Measurements from ENCODE around the gene ATP8B1. TPM values are rescaled to one million over a fixed set of nuclear protein-coding genes. Genes with fewer than 3 reads are reported as not detected.

Gene ATP8B1
- total and polyA plus RNA-seq, 3 donors from 2014 or later, result 1.6 to 3.0 (median 1.7) TPM

GRCh38 chr18:57619876-57620275, 183.2 kb downstream of the ATP8B1 start:
- H3K9me3 ChIP-seq, result no peaks in the 10 kb centered on the region
- no peak for DNase-seq
- intact Hi-C loops (cut with DNase I; ENCODE audit: low total_unique reads), result no loop called here
- peaks cover 7% of the 10 kb centered on the region for H3K4me1 ChIP-seq
- TF ChIP-seq CTCF (IDR thresholded peaks at IDR 0.05), result no peak
- TF ChIP-seq POLR2A (IDR thresholded peaks at IDR 0.05), result no peak
- no peak overlapping the region for H3K4me3 ChIP-seq
- 85 to 100% methylated on average over 1 to 3 of the region's 3 CpGs for WGBS, 2 donors
- no peaks in the 10 kb centered on the region for H3K27me3 ChIP-seq
- H3K27ac ChIP-seq, result no peak overlapping the region
- no peaks in the 10 kb centered on the region for H3K36me3 ChIP-seq (ENCODE audit: low read depth, missing control alignments)

- 79 to 82% methylated on average over 3 of the region's 3 CpGs for WGBS, 2 donors
- intact Hi-C loops (cut with DNase I; ENCODE audit: low total_unique reads), result no loop called here
- Histone ChIP-seq H3K27ac (no peak overlapping the region), H3K4me1 (peaks cover 7% of the 10 kb centered on the region), H3K4me3 (no peak overlapping the region), H3K9me3 (no peaks in the 10 kb centered on the region), H3K36me3 (ENCODE audit: low read depth, missing control alignments) (no peaks in the 10 kb centered on the region), H3K27me3 (no peaks in the 10 kb centered on the region)
- DNase-seq, result no peak
- TF ChIP-seq POLR2A (IDR thresholded peaks at IDR 0.05) (no peak), CTCF (IDR thresholded peaks at IDR 0.05) (no peak)
These were observed 184.2 kb downstream of the ATP8B1 start for GRCh38 chr18:57618910-57619309.

- Histone ChIP-seq H3K27ac (no peak overlapping the region), H3K36me3 (ENCODE audit: low read depth, missing control alignments) (no peaks in the 10 kb centered on the region), H3K4me3 (no peak overlapping the region), H3K27me3 (no peaks in the 10 kb centered on the region), H3K4me1 (no peaks in the 10 kb centered on the region), H3K9me3 (no peaks in the 10 kb centered on the region)
- TF ChIP-seq POLR2A (IDR thresholded peaks at IDR 0.05) (no peak), CTCF (IDR thresholded peaks at IDR 0.05) (no peak)
- no peak for DNase-seq
- WGBS, 2 donors, result 70 to 80% methylated on average over 1 of the region's 1 CpG
- intact Hi-C loops (cut with DNase I; ENCODE audit: low total_unique reads), result no loop called here
These were observed 199.2 kb downstream of the ATP8B1 start for GRCh38 chr18:57603871-57604270.

Small RNA genes within 50 kb of the gene (small RNA-seq; reads per million reads assigned to genes)
- gene RNU6-742P, result 0 reads per million in 2 donors

Other genes with a start within 250 kb of the ATP8B1 start
- gene FECH, start 216.6 kb downstream of the ATP8B1 start, total RNA-seq, result 10 to 100 TPM; 27.4 to 37.0 TPM
- gene FECH, start 216.6 kb downstream of the ATP8B1 start, polyA plus RNA-seq (ENCODE audit: insufficient read depth, low read depth, low replicate concordance), result 19.6 TPM
- gene NARS1, start 181.5 kb downstream of the ATP8B1 start, total RNA-seq, result 10 to 100 TPM; 86.3 to 86.9 TPM
- 57.9 TPM for gene NARS1, start 181.5 kb downstream of the ATP8B1 start, polyA plus RNA-seq (ENCODE audit: insufficient read depth, low read depth, low replicate concordance)
- 10 to 100 TPM; 42.7 to 43.1 TPM for gene NEDD4L, start 240.9 kb upstream of the ATP8B1 start, total RNA-seq
- 14.3 TPM for gene NEDD4L, start 240.9 kb upstream of the ATP8B1 start, polyA plus RNA-seq (ENCODE audit: insufficient read depth, low read depth, low replicate concordance)

All from testis (tissue), 3 donors.